PC-3 (cell line): Measurements from ENCODE around the gene VWCE. TPM values are rescaled to one million over a fixed set of nuclear protein-coding genes. Genes with fewer than 3 reads are reported as not detected.

Source experiments
- ATAC-seq: fragments of 200-7000 bp; cut with Tn5 transposase; 2 replicates; pipeline ENCODE4 v1.9.1; 2020; ENCODE audit warnings: mild to moderate bottlenecking, moderate library complexity
- BruUV-seq: library from RNA; stranded (reverse); fragments of 400-500 nt; replicated peaks from 2 replicates; lab custom pipeline; 2021; lab: Mats Ljungman, UMichigan
- CTCF ChIA-PET: fragments of 300-600 bp; sonication (Branson Sonifier 250); formaldehyde crosslinking; loops from one replicate; lab custom pipeline; 2022; ENCODE audit warnings: antibody characterized with exemption; lab: Charles Lee
- POLR2A ChIA-PET: fragments of 300-600 bp; sonication (Branson Sonifier 250); formaldehyde crosslinking; loops from one replicate; lab custom pipeline; 2022; ENCODE audit warnings: antibody characterized with exemption; ENCODE audit not compliant: unreplicated experiment; lab: Charles Lee
- DNase-seq: peaks from one replicate; pipeline ENCODE4 v3.0.0-alpha.2; 2015
- H2AFZ ChIP-seq: fragments of 300-600 bp; sonication (generic); 2 replicates; pipeline ENCODE4 v1.6.0; 2016; ENCODE audit warnings: antibody characterized with exemption, low read length
- H3F3A ChIP-seq: fragments of 300-600 bp; sonication (generic); one replicate; pipeline ENCODE4 v1.6.0; 2017; ENCODE audit warnings: antibody characterized with exemption, low read length, control low read depth, mild to moderate bottlenecking; ENCODE audit not compliant: unreplicated experiment
- H3K27ac ChIP-seq: fragments of 300-600 bp; sonication (generic); 2 replicates; pipeline ENCODE4 v1.5.1; 2016; ENCODE audit warnings: mild to moderate bottlenecking, low read length
- H3K27me3 ChIP-seq: fragments of 300-600 bp; sonication (generic); 2 replicates; pipeline ENCODE4 v1.6.1; 2016; ENCODE audit warnings: low read length, mixed read lengths
- H3K36me3 ChIP-seq: fragments of 300-600 bp; sonication (generic); 2 replicates; pipeline ENCODE4 v1.6.1; 2016; ENCODE audit warnings: low read depth, mixed run types, low read length, mixed read lengths
- H3K4me1 ChIP-seq: fragments of 300-600 bp; sonication (generic); 2 replicates; pipeline ENCODE4 v1.5.1; 2016; ENCODE audit warnings: low read length; ENCODE audit not compliant: insufficient read depth
- H3K4me2 ChIP-seq: fragments of 300-600 bp; sonication (generic); 2 replicates; pipeline ENCODE4 v1.6.0; 2016; ENCODE audit warnings: low read length
- H3K4me3 ChIP-seq: fragments of 300-600 bp; sonication (generic); 2 replicates; pipeline ENCODE4 v1.5.1; 2016; ENCODE audit warnings: mild to moderate bottlenecking, low read length, mixed read lengths
- H3K79me2 ChIP-seq: fragments of 300-600 bp; sonication (generic); 2 replicates; pipeline ENCODE4 v1.6.1; 2017; ENCODE audit warnings: low read length, mixed read lengths
- H3K9ac ChIP-seq: fragments of 300-600 bp; sonication (generic); 2 replicates; pipeline ENCODE4 v1.6.0; 2016; ENCODE audit warnings: mild to moderate bottlenecking, low read length
- H3K9me2 ChIP-seq: fragments of 300-600 bp; sonication (generic); replicated peaks from 2 replicates; pipeline ENCODE4 v1.6.1; 2016; ENCODE audit warnings: mixed run types, low read length, mixed read lengths
- H3K9me3 ChIP-seq: fragments of 300-600 bp; sonication (generic); 2 replicates; pipeline ENCODE4 v1.6.1; 2016; ENCODE audit warnings: low read length, mixed read lengths
- H4K20me1 ChIP-seq: fragments of 300-600 bp; sonication (generic); 2 replicates; pipeline ENCODE4 v1.6.1; 2016; ENCODE audit warnings: low read length, mixed read lengths
- CTCF ChIP-seq: fragments of 300-600 bp; sonication (generic); conservative IDR thresholded peaks from 2 replicates; pipeline ENCODE4 v1.5.1; 2017; ENCODE audit warnings: antibody characterized with exemption, low read depth, mild to moderate bottlenecking, low read length
- EZH2 ChIP-seq: fragments of 300-600 bp; sonication (generic); IDR thresholded peaks from one replicate; pipeline ENCODE4 v1.6.1; 2017; ENCODE audit warnings: antibody characterized with exemption, mild to moderate bottlenecking, low read length; ENCODE audit not compliant: unreplicated experiment
- EZH2phosphoT487 ChIP-seq: fragments of 300-600 bp; sonication (generic); IDR thresholded peaks from 2 replicates; pipeline ENCODE4 v1.6.1; 2018; ENCODE audit warnings: mild to moderate bottlenecking, antibody characterized with exemption, low read length, borderline replicate concordance
- intact Hi-C: fragments of 100-400 bp; cut with micrococcal nuclease; formaldehyde crosslinking; loops from 2 replicates; pipeline ENCODE4 v1.9.0; 2023
- total RNA-seq: library from RNA; depleted of rRNA; stranded (reverse); fragments of >200 nt; gene quantifications from 2 replicates; pipeline ENCODE4 v1.2.3, GENCODE V29; 2014

Gene VWCE
- total RNA-seq, 1 experiment from 2014 or later, result 0.15 TPM

- ATAC-seq (no peak), DNase-seq (no peak)
- intact Hi-C loops, result loop anchor here (2.0 to 10.0 kb wide), 3 partner anchors 25 to 83 kb away; partner anchors contain the start of genes TMEM138 and TMEM216
- no peaks in the 10 kb centered on the region for H3F3A ChIP-seq
- H3K36me3 ChIP-seq, result peaks cover 3% of the 10 kb centered on the region; the same call in 1 of the 2 replicates
- H4K20me1 ChIP-seq, result no peaks in the 10 kb centered on the region
- H3K4me3 ChIP-seq, result no peak overlapping the region
- H3K9ac ChIP-seq, result no peak overlapping the region
- POLR2A ChIA-PET, result no interaction called here
- TF ChIP-seq EZH2, result no peak
- no peak for TF ChIP-seq CTCF
- no peak for TF ChIP-seq EZH2phosphoT487
- no TSS peak for BruUV-seq
- no peak overlapping the region for H3K27ac ChIP-seq
- peaks cover 11% of the 10 kb centered on the region for H3K79me2 ChIP-seq
- H2AFZ ChIP-seq, result no peak overlapping the region
- no peaks in the 10 kb centered on the region for H3K27me3 ChIP-seq
- H3K4me1 ChIP-seq, result peaks cover 20% of the 10 kb centered on the region
- H3K9me3 ChIP-seq, result no peaks in the 10 kb centered on the region
- no peaks in the 10 kb centered on the region for H3K9me2 ChIP-seq
- no peak overlapping the region for H3K4me2 ChIP-seq
- CTCF ChIA-PET, result no interaction called here
Observed at GRCh38 chr11:61337706-61338470, 42.8 kb upstream of the VWCE start.

DNA sequence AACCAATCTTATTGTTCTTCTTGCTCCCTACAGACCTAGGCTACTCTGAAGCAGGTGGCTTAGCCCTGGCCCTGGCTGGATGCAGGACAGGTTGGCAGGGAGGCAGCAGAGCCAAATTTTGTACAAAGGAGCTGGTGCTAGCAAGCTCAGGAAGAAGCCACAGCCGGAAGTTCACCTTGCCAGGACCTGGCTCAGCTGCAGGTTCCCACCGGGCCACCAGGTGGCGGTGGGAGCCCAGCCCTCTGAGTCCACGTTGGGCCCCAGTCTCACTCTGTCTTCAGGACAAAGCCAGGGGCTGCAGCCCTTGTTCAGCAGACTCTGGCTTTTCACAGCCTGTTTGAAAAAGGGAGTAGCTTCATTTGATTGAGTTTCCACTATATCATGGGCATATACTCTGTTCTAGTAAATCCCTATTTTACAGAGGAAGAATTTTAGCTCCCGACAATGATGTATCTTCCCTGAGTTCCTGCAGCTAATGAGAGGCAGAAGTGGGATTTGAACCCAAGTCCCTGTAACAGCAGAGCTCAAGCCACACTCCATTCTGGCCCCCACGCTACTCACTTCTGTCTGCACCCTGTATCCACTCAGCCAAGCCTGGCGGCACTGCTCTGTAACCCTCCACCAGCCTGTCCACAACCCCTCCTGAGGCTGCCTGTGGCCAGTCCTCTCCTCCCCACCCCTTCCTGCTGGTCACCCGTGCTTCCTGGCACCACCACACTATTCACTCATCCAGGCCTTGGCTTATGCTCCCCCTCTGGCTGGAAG lies 41.2 kb upstream of the VWCE start:
- ChIA-PET POLR2A (interaction anchor here (0.6 kb wide), 1 partner anchor 84 kb away, joined by 3 read pairs; no protein-coding TSS in a partner anchor), CTCF (interaction anchor here (0.6 to 3.5 kb wide), 6 partner anchors 20 to 254 kb away, joined by 3 to 63 read pairs (median 13); partner anchors contain the start of genes CYB561A3, TMEM138 and TMEM216)
- H3F3A ChIP-seq, result no peaks in the 10 kb centered on the region
- no peaks in the 10 kb centered on the region for H3K9me2 ChIP-seq
- no peaks in the 10 kb centered on the region for H3K36me3 ChIP-seq
- peaks cover 26% of the 10 kb centered on the region for H3K79me2 ChIP-seq
- H3K9me3 ChIP-seq, result no peaks in the 10 kb centered on the region
- H3K9ac ChIP-seq, result no peak overlapping the region
- H3K4me2 ChIP-seq, result no peak overlapping the region
- H3K4me3 ChIP-seq, result no peak overlapping the region
- no peak overlapping the region for H3K27ac ChIP-seq
- H3K4me1 ChIP-seq, result peaks cover 24% of the 10 kb centered on the region
- H2AFZ ChIP-seq, result peak overlapping the region; percentile 61
- ATAC-seq (peak; percentile 62), DNase-seq (peak; percentile 93)
- TF ChIP-seq CTCF (peak; percentile 98), EZH2 (no peak)
- H3K27me3 ChIP-seq, result no peaks in the 10 kb centered on the region
- intact Hi-C loops, result loop anchor here (1.0 to 10.0 kb wide), 4 partner anchors 26 to 82 kb away; partner anchors contain the start of genes TMEM138 and TMEM216
- no TSS peak for BruUV-seq
- H4K20me1 ChIP-seq, result peaks cover 9% of the 10 kb centered on the region
